ENCODE data around the gene MSI2. TPM values are rescaled to one million over a fixed set of nuclear protein-coding genes. Genes with fewer than 3 reads are reported as not detected.

MSI2 gene
- polyA plus RNA-seq, 1 of the 3 experiments (the other 2 are of a cell fraction): 24.1 TPM

- no peaks in the 10 kb centered on the region for H3K36me3 ChIP-seq (replicated peaks in 1 of 2; ENCODE audit: control insufficient read depth in 1 of 2, insufficient read depth in 2 of 2, low read length in 1 of 2)
- H3K27me3 ChIP-seq (ENCODE audit: insufficient read depth): 0 out of 2 replicates have a peak, but pooled peaks cover 9% of the 10 kb centered on the region
- no peaks in the 10 kb centered on the region for H3K9me3 ChIP-seq
- H3K4me1 ChIP-seq (ENCODE audit: control insufficient read depth in 1 of 2, insufficient read depth in 2 of 2, low read depth in 1 of 2, low read length in 1 of 2): peaks cover 0 to 9% of the 10 kb centered on the region in 2 experiments; a peak in 1 of 4 replicates
- no peaks in the 10 kb centered on the region for H3F3A ChIP-seq (replicated peaks; ENCODE audit: insufficient read depth)
- no peak overlapping the region for H3K4me3 ChIP-seq (ENCODE audit: low read depth in 2 of 2, low read length in 1 of 2)
- TF ChIP-seq TEAD4 (IDR thresholded peaks at IDR 0.05; ENCODE audit: borderline replicate concordance, insufficient read depth) (no peak), POLR2AphosphoS5 (IDR thresholded peaks at IDR 0.05; ENCODE audit: low read depth, low read length) (no peak), NRF1 (IDR thresholded peaks at IDR 0.05; ENCODE audit: low read depth, low read length) (no peak), YY1 (IDR thresholded peaks at IDR 0.05; ENCODE audit: low read depth) (no peak), SIN3A (IDR thresholded peaks at IDR 0.05; ENCODE audit: borderline replicate concordance, low read depth, low read length) (no peak), ZBTB33 (IDR thresholded peaks at IDR 0.05; ENCODE audit: borderline replicate concordance, low read depth) (no peak), MXI1 (IDR thresholded peaks at IDR 0.05; ENCODE audit: low read depth, low read length) (no peak), TAF1 (IDR thresholded peaks at IDR 0.05; ENCODE audit: borderline replicate concordance, low read depth, low read length) (no peak), FOSL2 (IDR thresholded peaks at IDR 0.05; ENCODE audit: borderline replicate concordance, low read depth) (no peak), EZH2phosphoT487 (IDR thresholded peaks at IDR 0.05; ENCODE audit: borderline replicate concordance, low read depth) (no peak), USF2 (IDR thresholded peaks at IDR 0.05; ENCODE audit: borderline replicate concordance, low read depth, low read length) (no peak), IRF3 (IDR thresholded peaks at IDR 0.05; ENCODE audit: low read depth, low read length) (no peak), ELF1 (IDR thresholded peaks at IDR 0.05) (no peak), JUND (IDR thresholded peaks at IDR 0.05) (no peak), TCF12 (IDR thresholded peaks at IDR 0.05) (no peak), RAD21 (IDR thresholded peaks at IDR 0.05; ENCODE audit: low read length) (no peak), FOXM1 (IDR thresholded peaks at IDR 0.05; ENCODE audit: low read depth) (no peak)
- POLR2A ChIA-PET: no interaction called here
- no peak overlapping the region for H3K4me2 ChIP-seq
- no peaks in the 10 kb centered on the region for H3K9me2 ChIP-seq
- no peaks in the 10 kb centered on the region for H3K79me2 ChIP-seq (ENCODE audit: insufficient read depth)
- no peak overlapping the region for H2AFZ ChIP-seq (ENCODE audit: low read depth)
- H4K20me1 ChIP-seq (ENCODE audit: insufficient read depth): no peaks in the 10 kb centered on the region
- no peak overlapping the region for H3K27ac ChIP-seq (ENCODE audit: low read depth in 2 of 2, low read length in 1 of 2)
- WGBS (ENCODE audit: low lambda C conversion rate): 72% methylated on average over 3 of the region's 3 CpGs
- H3K9ac ChIP-seq: no peak overlapping the region
- DNase-seq: no peak
- CTCF ChIA-PET: no interaction called here
Observed at GRCh38 chr17:57240648-57241047, 15.7 kb upstream of the MSI2 start.
